KG1 (cell line): Measurements from ENCODE around the gene BRWD1.

ENCODE experiments used
- DNase-seq: peaks from one replicate; lab custom pipeline; 2025; lab: John Stamatoyannopoulos, UW

BRWD1 gene

GRCh38 chr21:39313571-39314142, at the start of gene BRWD1:
Gene BRWD1, minus strand, starts transcription at chr21:39313632. Its CDS starts 141 bp downstream, at chr21:39313491.
- DNase-seq: peak; percentile 62

GRCh38 chr21:39362733-39363132, 49.3 kb upstream of the BRWD1 start:
- no peak for DNase-seq

- no peak for DNase-seq
Measured at GRCh38 chr21:39359382-39359781, 46.0 kb upstream of the BRWD1 start.

GRCh38 chr21:39353295-39353694, 39.9 kb upstream of the BRWD1 start:
- no peak for DNase-seq

GRCh38 chr21:39350094-39351005, 36.9 kb upstream of the BRWD1 start:
- DNase-seq: no peak

- DNase-seq: peak; percentile 95
Measured at GRCh38 chr21:39349211-39350093, 36.0 kb upstream of the BRWD1 start.

- peak; percentile 89 for DNase-seq
Measured at GRCh38 chr21:39348355-39349210, 35.2 kb upstream of the BRWD1 start, which contains the start of gene HMGN1. Gene HMGN1, minus strand, starts transcription at chr21:39349088. Its CDS starts 171 bp downstream, at chr21:39348917.

- no peak for DNase-seq
Measured at GRCh38 chr21:39348040-39348354, 34.6 kb upstream of the BRWD1 start.

GRCh38 chr21:39347537-39347936, 34.1 kb upstream of the BRWD1 start:
- no peak for DNase-seq

GRCh38 chr21:39346671-39347331, 33.4 kb upstream of the BRWD1 start:
- DNase-seq: no peak

- DNase-seq: no peak
Measured at GRCh38 chr21:39346206-39346605, 32.8 kb upstream of the BRWD1 start.

GRCh38 chr21:39345440-39345839, 32.0 kb upstream of the BRWD1 start:
- no peak for DNase-seq

GRCh38 chr21:39344848-39345247, 31.4 kb upstream of the BRWD1 start:
- no peak for DNase-seq

- DNase-seq: no peak
Measured at GRCh38 chr21:39341249-39341923, 28.0 kb upstream of the BRWD1 start.

GRCh38 chr21:39340687-39341086, 27.3 kb upstream of the BRWD1 start:
- no peak for DNase-seq

GRCh38 chr21:39339231-39339630, 25.8 kb upstream of the BRWD1 start:
- DNase-seq: no peak

GRCh38 chr21:39336457-39337008, 23.1 kb upstream of the BRWD1 start:
- DNase-seq: no peak

- DNase-seq: no peak
Measured at GRCh38 chr21:39334611-39335010, 21.2 kb upstream of the BRWD1 start.

- no peak for DNase-seq
Measured at GRCh38 chr21:39332175-39332574, 18.7 kb upstream of the BRWD1 start.

- DNase-seq: no peak
Measured at GRCh38 chr21:39330001-39330400, 16.6 kb upstream of the BRWD1 start.
